Mammary epithelial cell (primary cell): ENCODE measurements around the gene DDRGK1.

ENCODE experiments used
- EZH2 ChIP-seq: IDR thresholded peaks from 2 replicates; pipeline ENCODE4 v1.6.1; 2012; ENCODE audit warnings: low read length, inconsistent platforms, borderline replicate concordance
- TF ChIP-seq, protein P1 (sequence below), 2 donors: IDR thresholded peaks in 1 of 2; conservative IDR thresholded peaks in 1 of 2; 2 replicates each; pipeline ENCODE4 v1.5.1; 2011 to 2012; ENCODE audit warnings: inconsistent platforms in 2 of 2, low read length in 2 of 2, mild to moderate bottlenecking in 2 of 2, control low read depth in 1 of 2, low read depth in 1 of 2; ENCODE audit not compliant: insufficient read depth in 1 of 2; ENCODE audit errors: extremely low read depth in 1 of 2

DNA sequence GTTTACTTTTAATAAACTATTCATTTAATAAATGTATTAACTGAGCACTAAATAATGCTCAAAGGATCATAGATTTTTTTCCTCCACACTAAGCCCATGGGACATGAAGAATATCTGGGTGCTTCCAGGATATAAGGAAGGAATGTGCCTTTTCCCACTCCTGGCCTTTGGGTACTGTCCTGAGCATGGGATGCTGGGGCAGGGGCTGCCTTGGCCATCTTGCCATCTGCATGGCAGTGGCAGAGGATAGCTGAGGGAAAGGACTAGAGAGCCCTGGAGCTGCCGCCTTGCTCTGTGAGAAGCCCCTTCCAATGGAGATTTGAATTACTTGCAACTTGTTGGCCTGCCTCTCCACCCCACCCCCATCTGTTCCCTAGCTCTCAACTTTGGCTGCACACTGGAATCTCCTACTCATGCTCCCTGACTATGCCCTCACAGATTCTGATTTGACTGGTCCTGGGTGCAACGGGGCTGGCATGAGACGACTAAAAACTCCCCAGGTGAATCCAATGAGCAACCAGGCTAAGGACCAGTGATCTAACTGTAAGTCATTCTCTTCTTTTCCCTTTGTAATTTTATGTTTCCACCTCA, 15.6 kb downstream of the DDRGK1 start:
- no peak for TF ChIP-seq EZH2
- TF ChIP-seq, protein P1, sequence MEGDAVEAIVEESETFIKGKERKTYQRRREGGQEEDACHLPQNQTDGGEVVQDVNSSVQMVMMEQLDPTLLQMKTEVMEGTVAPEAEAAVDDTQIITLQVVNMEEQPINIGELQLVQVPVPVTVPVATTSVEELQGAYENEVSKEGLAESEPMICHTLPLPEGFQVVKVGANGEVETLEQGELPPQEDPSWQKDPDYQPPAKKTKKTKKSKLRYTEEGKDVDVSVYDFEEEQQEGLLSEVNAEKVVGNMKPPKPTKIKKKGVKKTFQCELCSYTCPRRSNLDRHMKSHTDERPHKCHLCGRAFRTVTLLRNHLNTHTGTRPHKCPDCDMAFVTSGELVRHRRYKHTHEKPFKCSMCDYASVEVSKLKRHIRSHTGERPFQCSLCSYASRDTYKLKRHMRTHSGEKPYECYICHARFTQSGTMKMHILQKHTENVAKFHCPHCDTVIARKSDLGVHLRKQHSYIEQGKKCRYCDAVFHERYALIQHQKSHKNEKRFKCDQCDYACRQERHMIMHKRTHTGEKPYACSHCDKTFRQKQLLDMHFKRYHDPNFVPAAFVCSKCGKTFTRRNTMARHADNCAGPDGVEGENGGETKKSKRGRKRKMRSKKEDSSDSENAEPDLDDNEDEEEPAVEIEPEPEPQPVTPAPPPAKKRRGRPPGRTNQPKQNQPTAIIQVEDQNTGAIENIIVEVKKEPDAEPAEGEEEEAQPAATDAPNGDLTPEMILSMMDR (conservative IDR thresholded peaks at IDR 0.05 in 1 of 2, IDR thresholded peaks at IDR 0.05 in 1 of 2; ENCODE audit: extremely low read depth in 1 of 2, insufficient read depth in 1 of 2, low read depth in 1 of 2, low read length in 2 of 2) = no peak
